Stimulated activated CD4-positive, alpha-beta T cell treated with anti-CD3 and anti-CD28 coated beads, Interleukin-2, amount 100 ng/mL, for 4 hours (primary cell): ENCODE results near the gene ZMYND19.
"Not testable (repeated sequence)": the region's sequence is repeated elsewhere in the genome, so short reads cannot be mapped to it uniquely, and the experiment has no call there.

Experiments used
- DNase-seq: peaks from one replicate; pipeline ENCODE4 v3.0.0-alpha.2; 2020; ENCODE audit warnings: low read depth

The ZMYND19 gene

GRCh38 chr9:137556069-137556838, 34.1 kb downstream of the ZMYND19 start:
- no peak for DNase-seq

- no peak for DNase-seq
These were observed 35.1 kb downstream of the ZMYND19 start for GRCh38 chr9:137555179-137555578.

- DNase-seq: no peak
These were observed 36.0 kb downstream of the ZMYND19 start for GRCh38 chr9:137554349-137554748.

GRCh38 chr9:137553654-137554053, 36.7 kb downstream of the ZMYND19 start:
- DNase-seq: not testable (repeated sequence)

GRCh38 chr9:137552022-137552768, 38.1 kb downstream of the ZMYND19 start:
- DNase-seq: no peak

- peak; percentile 81 for DNase-seq
These were observed 38.9 kb downstream of the ZMYND19 start, which contains the start of gene MRPL41 for GRCh38 chr9:137551264-137552021. MRPL41 (plus strand) TSS chr9:137551879; CDS start chr9:137552082, 203 bp downstream.

- DNase-seq: not testable (repeated sequence)
These were observed 39.4 kb downstream of the ZMYND19 start for GRCh38 chr9:137550958-137551263.

- no peak for DNase-seq
These were observed 40.1 kb downstream of the ZMYND19 start, which contains the start of gene PNPLA7 for GRCh38 chr9:137550231-137550621. PNPLA7 (minus strand) TSS chr9:137550402; CDS start chr9:137550197, 205 bp downstream.

- no peak for DNase-seq
These were observed 42.4 kb downstream of the ZMYND19 start for GRCh38 chr9:137547687-137548543.

- no peak for DNase-seq
These were observed 45.2 kb downstream of the ZMYND19 start for GRCh38 chr9:137545123-137545522.

GRCh38 chr9:137544176-137544760, 46.0 kb downstream of the ZMYND19 start:
- no peak for DNase-seq

GRCh38 chr9:137543237-137543963, 46.9 kb downstream of the ZMYND19 start:
- no peak for DNase-seq

GRCh38 chr9:137542486-137542885, 47.8 kb downstream of the ZMYND19 start:
- DNase-seq: no peak

GRCh38 chr9:137540536-137540935, 49.8 kb downstream of the ZMYND19 start:
- no peak for DNase-seq

GRCh38 chr9:137538058-137538457, 52.3 kb downstream of the ZMYND19 start:
- DNase-seq: no peak

GRCh38 chr9:137536594-137537131, 53.6 kb downstream of the ZMYND19 start:
- DNase-seq: not testable (repeated sequence)

- no peak for DNase-seq
These were observed 55.2 kb downstream of the ZMYND19 start for GRCh38 chr9:137535120-137535428.

GRCh38 chr9:137534256-137535119, 55.8 kb downstream of the ZMYND19 start:
- DNase-seq: no peak

- DNase-seq: not testable (repeated sequence)
These were observed 57.3 kb downstream of the ZMYND19 start for GRCh38 chr9:137532891-137533468.
